ENCODE results near the gene MMP24OS.
"Not testable (repeated sequence)": the region's sequence is repeated elsewhere in the genome, so short reads cannot be mapped to it uniquely, and the experiment has no call there.

MMP24OS gene

DNA sequence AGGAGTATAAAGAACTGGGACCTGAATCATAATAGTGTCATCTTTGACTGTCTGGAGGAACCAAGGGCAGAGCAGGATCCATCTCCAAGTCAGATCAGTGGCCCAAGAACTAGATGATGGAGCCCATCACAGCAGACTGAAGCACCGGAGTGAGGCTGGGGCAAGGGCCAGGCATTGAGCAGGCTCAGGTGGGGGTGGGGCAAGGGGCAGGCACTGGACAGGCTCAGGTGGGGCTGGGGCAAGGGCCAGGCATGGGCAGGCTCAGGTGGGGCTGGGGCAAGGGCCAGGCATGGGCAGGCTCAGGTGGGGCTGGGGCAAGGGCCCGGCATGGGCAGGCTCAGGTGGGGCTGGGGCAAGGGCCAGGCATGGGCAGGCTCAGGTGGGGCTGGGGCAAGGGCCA, 25.3 kb downstream of the MMP24OS start:
- FAIRE-seq; DNase-seq (ENCODE audit: low spot score): not testable (repeated sequence)

DNA sequence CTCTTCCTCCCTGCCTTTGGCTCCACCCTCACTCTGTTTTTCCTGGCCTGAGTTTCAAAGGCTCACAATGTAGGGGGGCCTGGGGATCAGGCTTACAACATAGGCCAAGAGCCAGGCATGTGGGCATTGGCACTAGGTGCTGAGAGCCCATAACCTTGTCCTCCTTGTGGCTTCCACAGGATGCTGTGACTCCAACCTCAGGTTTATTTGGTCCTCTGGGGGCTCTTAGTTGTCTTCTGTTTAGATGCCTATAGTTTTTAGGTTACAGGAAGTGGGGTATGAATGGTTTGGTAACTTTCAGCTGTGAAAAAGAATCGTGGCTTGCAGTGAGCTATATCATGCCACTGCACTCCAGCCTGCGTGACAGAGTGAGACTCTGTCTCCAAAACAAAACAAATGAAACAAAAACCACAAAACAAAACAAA, 25.9 kb downstream of the MMP24OS start:
- no peak for FAIRE-seq
- DNase-seq (ENCODE audit: low spot score) = no peak

GRCh38 chr20:35251613-35251940, 26.3 kb downstream of the MMP24OS start:
- DNase-seq (ENCODE audit: low spot score) = no peak

GRCh38 chr20:35248641-35249475, 29.1 kb downstream of the MMP24OS start:
- DNase-seq (ENCODE audit: low spot score) = no peak
- FAIRE-seq = no peak

More at GRCh38 chr20:35251613-35251940, 26.3 kb downstream of the MMP24OS start:
- FAIRE-seq = no peak

DNA sequence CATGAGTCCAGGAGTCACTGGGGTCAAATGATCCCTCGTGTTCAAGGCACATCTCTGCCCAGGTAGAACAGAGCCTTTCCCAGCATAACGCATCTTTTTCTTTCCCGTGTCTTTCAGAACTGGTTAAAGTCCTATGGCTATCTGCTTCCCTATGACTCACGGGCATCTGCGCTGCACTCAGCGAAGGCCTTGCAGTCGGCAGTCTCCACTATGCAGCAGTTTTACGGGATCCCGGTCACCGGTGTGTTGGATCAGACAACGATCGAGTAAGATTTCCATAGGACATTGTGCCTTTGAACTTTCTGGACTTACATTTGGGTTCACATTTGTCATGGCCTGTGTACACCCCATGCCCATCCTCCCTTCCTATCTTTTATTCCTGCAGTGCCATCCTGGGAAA, 31.2 kb downstream of the MMP24OS start:
- DNase-seq (ENCODE audit: low spot score) = no peak
- no peak for FAIRE-seq

DNA sequence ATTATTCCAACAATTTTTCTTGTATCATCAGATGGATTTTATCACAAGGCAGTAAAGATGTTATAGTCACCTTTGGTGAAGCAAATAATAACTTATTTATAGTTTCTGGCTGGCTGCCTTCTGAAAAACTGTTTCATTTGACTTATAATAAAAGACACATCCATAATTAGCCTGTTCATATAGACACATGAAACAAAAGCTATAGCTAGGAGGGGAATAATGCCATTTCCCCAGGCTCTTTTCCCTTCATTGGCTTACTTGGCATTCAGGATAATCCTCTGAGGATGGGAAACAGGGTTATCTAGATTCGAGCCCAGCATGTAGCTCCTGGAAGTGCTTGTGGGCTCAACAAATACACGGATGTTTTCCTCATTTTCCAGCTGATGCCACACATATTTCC, 33.9 kb downstream of the MMP24OS start:
- DNase-seq (ENCODE audit: low spot score) (no peak), FAIRE-seq (no peak)

DNA sequence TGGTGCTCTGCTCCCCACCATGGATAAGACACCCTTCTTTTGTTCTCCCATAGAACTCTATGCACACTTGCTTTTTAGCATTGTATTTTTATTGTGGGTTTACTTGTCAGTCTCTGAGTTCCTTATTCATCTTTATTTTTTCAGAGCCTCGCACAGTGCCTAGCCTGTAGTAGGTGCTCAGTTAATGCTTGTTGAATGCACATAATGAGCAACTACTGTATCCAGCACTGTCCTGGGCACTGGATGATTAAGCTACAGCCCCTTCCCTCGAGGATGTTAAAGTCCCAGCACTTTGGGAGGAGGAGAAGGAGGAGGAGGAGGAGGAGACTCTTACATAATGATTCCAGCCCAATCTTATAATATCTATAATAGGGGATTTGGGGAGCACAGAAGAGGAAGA, 34.6 kb downstream of the MMP24OS start:
- DNase-seq (ENCODE audit: low spot score) (no peak), FAIRE-seq (no peak)

- FAIRE-seq (no peak), DNase-seq (ENCODE audit: low spot score) (no peak)
Observed at GRCh38 chr20:35240811-35241293, 37.1 kb downstream of the MMP24OS start.

- DNase-seq (ENCODE audit: low spot score) (no peak), FAIRE-seq (no peak)
Observed at GRCh38 chr20:35240083-35240810, 37.7 kb downstream of the MMP24OS start.

GRCh38 chr20:35238735-35239134, 39.2 kb downstream of the MMP24OS start:
- no peak for DNase-seq (ENCODE audit: low spot score)
- no peak for FAIRE-seq

- DNase-seq (ENCODE audit: low spot score) (no peak), FAIRE-seq (no peak)
Observed at GRCh38 chr20:35238170-35238569, 39.8 kb downstream of the MMP24OS start.

DNA sequence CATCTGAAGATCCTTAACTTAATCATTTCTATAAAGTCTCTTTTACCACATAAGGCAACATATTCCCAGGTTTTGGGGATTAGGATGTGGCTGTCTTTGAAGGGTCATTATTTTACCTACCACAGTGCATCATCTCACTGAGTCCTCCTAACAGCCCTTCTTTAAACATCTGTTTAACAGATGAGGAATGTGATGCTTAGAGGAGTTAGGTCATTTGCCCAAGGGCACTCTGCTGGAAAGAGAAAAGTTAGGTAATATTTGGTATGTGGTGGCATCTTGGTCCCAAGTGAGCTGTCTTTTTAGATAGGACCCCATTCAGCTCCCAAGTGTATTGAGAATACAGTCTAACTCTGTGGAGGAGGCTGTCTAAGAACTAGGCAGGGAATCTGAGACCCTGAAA, 40.4 kb downstream of the MMP24OS start:
- FAIRE-seq = no peak
- no peak for DNase-seq (ENCODE audit: low spot score)

DNA sequence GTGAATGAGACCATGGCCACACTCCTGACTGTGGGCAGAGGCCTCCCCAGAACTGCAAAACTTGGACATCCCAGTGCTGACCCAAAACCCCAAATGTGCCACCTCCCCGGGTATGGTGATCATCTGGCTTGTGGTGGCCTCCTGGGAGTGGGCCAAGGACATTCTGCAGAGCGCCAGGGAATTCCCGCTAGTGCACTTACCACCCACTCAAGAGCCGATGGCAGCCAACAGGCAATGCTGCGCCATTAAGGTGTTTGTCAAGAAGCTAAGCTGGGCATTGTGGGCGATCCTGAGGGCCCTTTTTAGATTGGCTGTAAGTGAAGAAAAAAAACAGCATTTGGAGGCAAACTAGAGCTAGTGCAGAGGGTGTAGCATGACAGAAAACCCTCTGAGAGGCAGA, 42.0 kb downstream of the MMP24OS start:
- FAIRE-seq (no peak), DNase-seq (ENCODE audit: low spot score) (no peak)

GRCh38 chr20:35232575-35232974, 45.3 kb downstream of the MMP24OS start:
- FAIRE-seq (no peak), DNase-seq (ENCODE audit: low spot score) (peak; percentile 39)

DNA sequence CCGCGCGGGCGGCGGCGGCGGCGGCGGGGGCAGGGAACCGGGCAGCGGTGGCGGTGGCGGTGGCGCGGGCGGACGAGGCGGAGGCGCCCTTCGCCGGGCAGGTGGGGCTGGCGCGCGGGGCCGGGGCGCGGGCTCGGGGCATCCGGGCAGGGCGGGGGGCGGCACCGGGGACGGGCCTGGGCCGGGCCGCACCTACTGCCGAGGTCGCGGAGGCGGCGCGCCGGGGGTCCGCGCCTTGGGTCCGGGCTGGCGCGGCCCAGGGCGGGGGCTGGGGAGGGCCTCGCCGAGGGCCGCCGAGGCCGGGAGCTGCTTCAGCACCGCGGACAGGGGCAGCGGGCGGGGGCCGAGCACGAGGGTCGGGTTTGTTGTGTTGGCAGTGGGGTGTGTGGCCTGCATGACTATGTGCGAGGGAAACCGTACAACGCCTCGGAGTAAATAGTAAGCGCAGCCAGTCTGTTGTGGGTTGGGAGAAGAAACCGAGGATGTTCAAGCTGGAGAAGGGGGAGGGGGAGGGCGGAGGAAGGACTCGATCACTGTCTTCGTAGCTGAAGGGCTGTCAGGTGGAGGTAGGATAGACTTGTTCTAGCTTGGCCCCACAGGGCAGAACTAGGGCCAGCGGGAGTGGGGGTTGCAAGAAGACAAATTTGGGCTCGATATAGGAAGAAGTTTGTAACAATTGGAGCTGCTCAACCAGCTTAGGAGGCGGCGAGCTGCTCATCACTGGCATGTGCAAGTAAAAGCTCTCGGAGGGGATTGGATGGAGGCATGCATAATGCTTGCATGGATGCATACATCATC, 50.8 kb downstream of the MMP24OS start:
- DNase-seq (ENCODE audit: low spot score) = peak; percentile 84
- FAIRE-seq = no peak

Data from urothelium cell line (cell line).